ENCODE data around the gene EPRS1. TPM values are rescaled to one million over a fixed set of nuclear protein-coding genes. Genes with fewer than 3 reads are reported as not detected.
A peak's percentile ranks its signal among the peaks of the same experiment; 100 is the strongest.

EPRS1 gene
- total and polyA plus RNA-seq, 2 of the 13 experiments (the other 11 are each of a cell fraction or from before 2014, with no cell fraction given): 86.1 to 124 TPM

DNA sequence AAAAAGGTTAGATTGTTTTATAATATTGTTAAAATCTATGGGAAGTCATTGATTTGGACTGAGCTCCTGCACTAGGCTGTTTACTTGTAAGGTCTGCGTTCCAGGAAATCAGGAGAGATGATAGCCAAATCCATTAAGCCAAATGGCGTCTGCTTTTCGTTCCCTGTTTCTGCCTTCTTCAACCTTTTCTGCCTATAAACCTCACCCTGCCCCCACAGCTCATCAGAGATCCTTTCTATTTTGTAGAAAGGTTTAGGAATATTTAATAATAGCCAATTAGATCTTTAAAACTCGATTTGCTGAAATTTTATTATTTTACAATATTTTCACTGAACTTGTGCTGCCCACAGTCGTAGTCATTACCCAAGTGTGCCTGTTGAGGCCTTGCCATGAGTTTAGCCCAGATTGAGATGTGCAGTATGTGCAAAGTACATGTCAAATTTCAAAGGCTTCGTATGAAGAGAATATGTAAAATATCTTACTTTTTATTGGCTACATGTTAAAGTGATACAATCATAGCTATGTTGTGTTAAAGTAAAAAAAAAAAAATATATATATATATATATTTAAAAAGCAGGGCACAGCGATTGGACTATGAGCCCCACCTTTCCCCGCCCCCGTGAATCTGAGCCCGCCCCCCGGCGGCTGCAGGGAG is 47.2 kb upstream of the EPRS1 start (continued):
- TF ChIP-seq, protein P1, sequence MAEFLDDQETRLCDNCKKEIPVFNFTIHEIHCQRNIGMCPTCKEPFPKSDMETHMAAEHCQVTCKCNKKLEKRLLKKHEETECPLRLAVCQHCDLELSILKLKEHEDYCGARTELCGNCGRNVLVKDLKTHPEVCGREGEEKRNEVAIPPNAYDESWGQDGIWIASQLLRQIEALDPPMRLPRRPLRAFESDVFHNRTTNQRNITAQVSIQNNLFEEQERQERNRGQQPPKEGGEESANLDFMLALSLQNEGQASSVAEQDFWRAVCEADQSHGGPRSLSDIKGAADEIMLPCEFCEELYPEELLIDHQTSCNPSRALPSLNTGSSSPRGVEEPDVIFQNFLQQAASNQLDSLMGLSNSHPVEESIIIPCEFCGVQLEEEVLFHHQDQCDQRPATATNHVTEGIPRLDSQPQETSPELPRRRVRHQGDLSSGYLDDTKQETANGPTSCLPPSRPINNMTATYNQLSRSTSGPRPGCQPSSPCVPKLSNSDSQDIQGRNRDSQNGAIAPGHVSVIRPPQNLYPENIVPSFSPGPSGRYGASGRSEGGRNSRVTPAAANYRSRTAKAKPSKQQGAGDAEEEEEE (CRISPR knock-in tag; IDR thresholded peaks at IDR 0.05; ENCODE audit: borderline replicate concordance): no peak
- TF ChIP-seq ERF (CRISPR knock-in tag; IDR thresholded peaks at IDR 0.05) (no peak), ETV5 (CRISPR knock-in tag; IDR thresholded peaks at IDR 0.05; ENCODE audit: borderline replicate concordance) (no peak)

DNA sequence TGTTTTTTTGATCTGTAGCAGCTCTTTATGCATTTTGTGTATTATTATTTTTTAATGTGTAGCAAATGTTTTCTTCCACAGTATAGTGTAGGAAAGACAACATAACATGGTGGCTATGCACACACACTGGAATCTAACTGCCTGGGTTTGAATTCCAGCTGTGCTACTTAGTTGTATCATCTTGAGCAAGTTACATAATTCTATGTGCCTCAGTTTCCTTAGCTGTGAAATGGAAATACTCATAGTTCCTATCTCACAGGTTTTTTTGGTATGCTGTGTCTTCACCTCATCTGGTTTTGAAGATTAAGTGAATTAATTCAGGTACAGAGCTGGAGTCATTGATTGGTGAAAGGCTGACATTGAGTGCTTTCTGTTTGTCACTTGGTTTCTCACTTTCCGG is 46.4 kb upstream of the EPRS1 start:
- TF ChIP-seq ZFP82 (CRISPR knock-in tag; IDR thresholded peaks at IDR 0.05; ENCODE audit: borderline replicate concordance): peak; percentile 7; the same call in 1 of the 2 replicates
- TF ChIP-seq, protein P2, sequence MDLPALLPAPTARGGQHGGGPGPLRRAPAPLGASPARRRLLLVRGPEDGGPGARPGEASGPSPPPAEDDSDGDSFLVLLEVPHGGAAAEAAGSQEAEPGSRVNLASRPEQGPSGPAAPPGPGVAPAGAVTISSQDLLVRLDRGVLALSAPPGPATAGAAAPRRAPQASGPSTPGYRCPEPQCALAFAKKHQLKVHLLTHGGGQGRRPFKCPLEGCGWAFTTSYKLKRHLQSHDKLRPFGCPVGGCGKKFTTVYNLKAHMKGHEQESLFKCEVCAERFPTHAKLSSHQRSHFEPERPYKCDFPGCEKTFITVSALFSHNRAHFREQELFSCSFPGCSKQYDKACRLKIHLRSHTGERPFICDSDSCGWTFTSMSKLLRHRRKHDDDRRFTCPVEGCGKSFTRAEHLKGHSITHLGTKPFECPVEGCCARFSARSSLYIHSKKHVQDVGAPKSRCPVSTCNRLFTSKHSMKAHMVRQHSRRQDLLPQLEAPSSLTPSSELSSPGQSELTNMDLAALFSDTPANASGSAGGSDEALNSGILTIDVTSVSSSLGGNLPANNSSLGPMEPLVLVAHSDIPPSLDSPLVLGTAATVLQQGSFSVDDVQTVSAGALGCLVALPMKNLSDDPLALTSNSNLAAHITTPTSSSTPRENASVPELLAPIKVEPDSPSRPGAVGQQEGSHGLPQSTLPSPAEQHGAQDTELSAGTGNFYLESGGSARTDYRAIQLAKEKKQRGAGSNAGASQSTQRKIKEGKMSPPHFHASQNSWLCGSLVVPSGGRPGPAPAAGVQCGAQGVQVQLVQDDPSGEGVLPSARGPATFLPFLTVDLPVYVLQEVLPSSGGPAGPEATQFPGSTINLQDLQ (CRISPR knock-in tag; IDR thresholded peaks at IDR 0.05): no peak
- TF ChIP-seq RCOR2 (CRISPR knock-in tag; IDR thresholded peaks at IDR 0.05): 0 out of 2 replicates have a peak, but pooled peaks have one; percentile 24
- TF ChIP-seq ATAD3A (CRISPR knock-in tag; IDR thresholded peaks at IDR 0.05): no peak
- TF ChIP-seq ZNF629 (CRISPR knock-in tag; conservative IDR thresholded peaks at IDR 0.05): peak; percentile 59
- TF ChIP-seq, protein P3, sequence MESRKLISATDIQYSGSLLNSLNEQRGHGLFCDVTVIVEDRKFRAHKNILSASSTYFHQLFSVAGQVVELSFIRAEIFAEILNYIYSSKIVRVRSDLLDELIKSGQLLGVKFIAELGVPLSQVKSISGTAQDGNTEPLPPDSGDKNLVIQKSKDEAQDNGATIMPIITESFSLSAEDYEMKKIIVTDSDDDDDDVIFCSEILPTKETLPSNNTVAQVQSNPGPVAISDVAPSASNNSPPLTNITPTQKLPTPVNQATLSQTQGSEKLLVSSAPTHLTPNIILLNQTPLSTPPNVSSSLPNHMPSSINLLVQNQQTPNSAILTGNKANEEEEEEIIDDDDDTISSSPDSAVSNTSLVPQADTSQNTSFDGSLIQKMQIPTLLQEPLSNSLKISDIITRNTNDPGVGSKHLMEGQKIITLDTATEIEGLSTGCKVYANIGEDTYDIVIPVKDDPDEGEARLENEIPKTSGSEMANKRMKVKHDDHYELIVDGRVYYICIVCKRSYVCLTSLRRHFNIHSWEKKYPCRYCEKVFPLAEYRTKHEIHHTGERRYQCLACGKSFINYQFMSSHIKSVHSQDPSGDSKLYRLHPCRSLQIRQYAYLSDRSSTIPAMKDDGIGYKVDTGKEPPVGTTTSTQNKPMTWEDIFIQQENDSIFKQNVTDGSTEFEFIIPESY (CRISPR knock-in tag; IDR thresholded peaks at IDR 0.05): no peak
- H3K79me2 ChIP-seq (ENCODE audit: insufficient read depth, low read length): peaks cover 26% of the 10 kb centered on the region
- H3K4me1 ChIP-seq (ENCODE audit: insufficient read depth, low read length): peaks cover 31% of the 10 kb centered on the region
- FAIRE-seq: no peak
- ChIA-PET POLR2A (interaction anchor here (2.5 kb wide), 1 partner anchor 46 kb away, joined by 9 read pairs; the partner anchor contains the start of gene EPRS1), CTCF (ENCODE audit: low intra/inter-chr PET ratio, low total read pairs) (no interaction called here)
- intact Hi-C loops (cut with micrococcal nuclease; ENCODE audit: unreplicated experiment) (loop anchor here (2.0 kb wide), 1 partner anchor 208 kb away; no protein-coding TSS in a partner anchor), in situ Hi-C loops (cut with HindIII; ENCODE audit: extremely low pct_ligation_motif_present, low pct_unique_long_range_greater_than_20kb) (no loop called here)
- 52% methylated on average over 1 of the region's 1 CpG for WGBS (ENCODE audit: low lambda C conversion rate)
- no peaks in the 10 kb centered on the region for H3K9me3 ChIP-seq (ENCODE audit: low read length)
- no TSS peak for BruUV-seq (replicated peaks)
- H3K27ac ChIP-seq (ENCODE audit: extremely low read length, insufficient read depth, low read length): peak overlapping the region; percentile 88
- H3K4me2 ChIP-seq (ENCODE audit: low read depth, low read length): peak overlapping the region; percentile 78
- no peaks in the 10 kb centered on the region; a peak in 1 of 5 replicates for H3K36me3 ChIP-seq (replicated peaks in 1 of 2; ENCODE audit: control insufficient read depth in 1 of 2, insufficient read depth in 2 of 2, low read length in 2 of 2)
- ATAC-seq: no peak
- peak overlapping the region; percentile 98 for H2AFZ ChIP-seq (ENCODE audit: low read length)
- H4K20me1 ChIP-seq (ENCODE audit: insufficient read depth, low read length): no peaks in the 10 kb centered on the region
- DNase-seq (ENCODE audit: low spot score): no peak
- peak overlapping the region in 2 of 3 experiments; percentile 61 to 64; a peak in 3 of 6 replicates for H3K4me3 ChIP-seq (replicated peaks in 1 of 3; ENCODE audit: insufficient read depth in 1 of 3, low read depth in 2 of 3, low read length in 3 of 3)
- peak overlapping the region; percentile 68; the same call in 1 of the 2 replicates for H3K9ac ChIP-seq (ENCODE audit: insufficient read depth, low read depth, low read length)
- H3K27me3 ChIP-seq (ENCODE audit: control insufficient read depth in 1 of 2, insufficient read depth in 2 of 2, low read length in 2 of 2): no peaks in the 10 kb centered on the region; a peak in 1 of 5 replicates
